HAP-1 (cell line): ENCODE data around the gene TMEM106C.

Experiments used
- DNase-seq, 2 experiments: peaks; one replicate each; pipeline ENCODE4 v3.0.0-alpha.2; 2016 to 2020; ENCODE audit warnings: low spot score in 2 of 2
- H3K27me3 ChIP-seq: fragments of 250-450 bp; sonication (Bioruptor Pico); 2 replicates; pipeline ENCODE4 v1.5.1; 2020; ENCODE audit warnings: low read depth, mild to moderate bottlenecking, moderate library complexity
- H3K36me3 ChIP-seq: fragments of 250-450 bp; sonication (Bioruptor Pico); replicated peaks from 2 replicates; pipeline ENCODE4 v1.5.1; 2020; ENCODE audit warnings: mild to moderate bottlenecking
- H3K4me1 ChIP-seq: fragments of 250-450 bp; sonication (Bioruptor Pico); 2 replicates; pipeline ENCODE4 v1.5.1; 2020; ENCODE audit warnings: mild to moderate bottlenecking
- H3K4me3 ChIP-seq: fragments of 250-450 bp; sonication (Bioruptor Pico); 2 replicates; pipeline ENCODE4 v1.5.1; 2020; ENCODE audit warnings: mild to moderate bottlenecking, moderate library complexity
- H3K9me3 ChIP-seq: fragments of 250-450 bp; sonication (Bioruptor Pico); 2 replicates; pipeline ENCODE4 v1.5.1; 2020; ENCODE audit warnings: mild to moderate bottlenecking, moderate library complexity
- in situ Hi-C: fragments of 300-500 bp; cut with MboI; formaldehyde crosslinking; loops from 3 replicates; pipeline ENCODE4 v1.14.3; 2020; ENCODE audit warnings: low sequenced_read_pairs, inconsistent platforms, mixed read lengths

The TMEM106C gene

GRCh38 chr12:47979166-47979565 lies 15.8 kb downstream of the TMEM106C start:
- H3K9me3 ChIP-seq, result no peaks in the 10 kb centered on the region
- H3K4me3 ChIP-seq, result no peak overlapping the region
- no peak for DNase-seq
- no peaks in the 10 kb centered on the region for H3K27me3 ChIP-seq
- H3K4me1 ChIP-seq, result no peaks in the 10 kb centered on the region
- peaks cover 95% of the 10 kb centered on the region for H3K36me3 ChIP-seq
- in situ Hi-C loops, result no loop called here

GRCh38 chr12:47979686-47980085 lies 16.3 kb downstream of the TMEM106C start:
- in situ Hi-C loops, result no loop called here
- no peak overlapping the region for H3K4me3 ChIP-seq
- no peaks in the 10 kb centered on the region for H3K9me3 ChIP-seq
- no peaks in the 10 kb centered on the region for H3K27me3 ChIP-seq
- peaks cover 95% of the 10 kb centered on the region for H3K36me3 ChIP-seq
- no peak for DNase-seq
- H3K4me1 ChIP-seq, result no peaks in the 10 kb centered on the region

- Histone ChIP-seq H3K36me3 (peaks cover 95% of the 10 kb centered on the region), H3K4me1 (no peaks in the 10 kb centered on the region), H3K4me3 (no peak overlapping the region), H3K27me3 (no peaks in the 10 kb centered on the region), H3K9me3 (no peaks in the 10 kb centered on the region)
- in situ Hi-C loops, result no loop called here
- DNase-seq, result no peak
Observed at GRCh38 chr12:47980197-47980596, 16.8 kb downstream of the TMEM106C start.

GRCh38 chr12:47980779-47981495 lies 17.5 kb downstream of the TMEM106C start:
- in situ Hi-C loops, result no loop called here
- Histone ChIP-seq H3K36me3 (peaks cover 95% of the 10 kb centered on the region), H3K27me3 (no peaks in the 10 kb centered on the region), H3K4me1 (no peaks in the 10 kb centered on the region), H3K9me3 (no peaks in the 10 kb centered on the region), H3K4me3 (no peak overlapping the region)
- DNase-seq, result no peak

- in situ Hi-C loops, result no loop called here
- peaks cover 95% of the 10 kb centered on the region for H3K36me3 ChIP-seq
- H3K4me1 ChIP-seq, result no peaks in the 10 kb centered on the region
- DNase-seq, result no peak
- no peaks in the 10 kb centered on the region for H3K9me3 ChIP-seq
- H3K4me3 ChIP-seq, result no peak overlapping the region
- H3K27me3 ChIP-seq, result no peaks in the 10 kb centered on the region
Observed at GRCh38 chr12:47981496-47982260, 18.3 kb downstream of the TMEM106C start.

GRCh38 chr12:47982311-47982710 lies 18.9 kb downstream of the TMEM106C start:
- no peaks in the 10 kb centered on the region for H3K27me3 ChIP-seq
- no peak for DNase-seq
- H3K36me3 ChIP-seq, result peaks cover 95% of the 10 kb centered on the region
- H3K4me3 ChIP-seq, result no peak overlapping the region
- no peaks in the 10 kb centered on the region for H3K4me1 ChIP-seq
- H3K9me3 ChIP-seq, result no peaks in the 10 kb centered on the region
- in situ Hi-C loops, result no loop called here

GRCh38 chr12:47982770-47983169 lies 19.4 kb downstream of the TMEM106C start:
- Histone ChIP-seq H3K9me3 (no peaks in the 10 kb centered on the region), H3K27me3 (no peaks in the 10 kb centered on the region), H3K4me3 (no peak overlapping the region), H3K4me1 (no peaks in the 10 kb centered on the region), H3K36me3 (peaks cover 95% of the 10 kb centered on the region)
- in situ Hi-C loops, result no loop called here
- DNase-seq, result no peak

GRCh38 chr12:47983541-47984115 lies 20.2 kb downstream of the TMEM106C start:
- Histone ChIP-seq H3K4me3 (no peak overlapping the region), H3K27me3 (no peaks in the 10 kb centered on the region), H3K9me3 (no peaks in the 10 kb centered on the region), H3K36me3 (peaks cover 95% of the 10 kb centered on the region), H3K4me1 (peaks cover under 1% of the 10 kb centered on the region; the same call in 1 of the 2 replicates)
- no peak for DNase-seq
- in situ Hi-C loops, result no loop called here

GRCh38 chr12:47984331-47984801 lies 21.0 kb downstream of the TMEM106C start:
- H3K4me1 ChIP-seq, result peaks cover 3% of the 10 kb centered on the region; the same call in 1 of the 2 replicates
- H3K4me3 ChIP-seq, result no peak overlapping the region
- peaks cover 95% of the 10 kb centered on the region for H3K36me3 ChIP-seq
- DNase-seq, result no peak
- no peaks in the 10 kb centered on the region for H3K27me3 ChIP-seq
- in situ Hi-C loops, result no loop called here
- H3K9me3 ChIP-seq, result no peaks in the 10 kb centered on the region

- no peak for DNase-seq
- Histone ChIP-seq H3K27me3 (no peaks in the 10 kb centered on the region), H3K9me3 (no peaks in the 10 kb centered on the region), H3K36me3 (peaks cover 93% of the 10 kb centered on the region), H3K4me1 (peaks cover 3% of the 10 kb centered on the region; the same call in 1 of the 2 replicates), H3K4me3 (no peak overlapping the region)
- in situ Hi-C loops, result no loop called here
Observed at GRCh38 chr12:47985596-47986290, 22.3 kb downstream of the TMEM106C start.

GRCh38 chr12:47986291-47986660 lies 22.9 kb downstream of the TMEM106C start:
- no peak for DNase-seq
- peaks cover 91% of the 10 kb centered on the region for H3K36me3 ChIP-seq
- H3K4me3 ChIP-seq, result no peak overlapping the region
- peaks cover 3% of the 10 kb centered on the region; the same call in 1 of the 2 replicates for H3K4me1 ChIP-seq
- in situ Hi-C loops, result no loop called here
- H3K9me3 ChIP-seq, result no peaks in the 10 kb centered on the region
- no peaks in the 10 kb centered on the region for H3K27me3 ChIP-seq

- H3K36me3 ChIP-seq, result peaks cover 91% of the 10 kb centered on the region
- H3K4me1 ChIP-seq, result peaks cover 3% of the 10 kb centered on the region; the same call in 1 of the 2 replicates
Observed at GRCh38 chr12:47986832-47987231, 23.4 kb downstream of the TMEM106C start.

GRCh38 chr12:47987411-47988072 lies 24.1 kb downstream of the TMEM106C start:
- peaks cover 3% of the 10 kb centered on the region; the same call in 1 of the 2 replicates for H3K4me1 ChIP-seq
- no peak overlapping the region for H3K4me3 ChIP-seq
- H3K27me3 ChIP-seq, result no peaks in the 10 kb centered on the region
- peaks cover 93% of the 10 kb centered on the region for H3K36me3 ChIP-seq
- in situ Hi-C loops, result no loop called here
- no peak for DNase-seq
- no peaks in the 10 kb centered on the region for H3K9me3 ChIP-seq

More at GRCh38 chr12:47986832-47987231, 23.4 kb downstream of the TMEM106C start:
- Histone ChIP-seq H3K4me3 (no peak overlapping the region), H3K27me3 (no peaks in the 10 kb centered on the region), H3K9me3 (no peaks in the 10 kb centered on the region)
- in situ Hi-C loops, result no loop called here
- no peak for DNase-seq
